ENCODE measurements around the gene VWDE. TPM values are rescaled to one million over a fixed set of nuclear protein-coding genes. Genes with fewer than 3 reads are reported as not detected.

Gene VWDE
- total and polyA plus RNA-seq, 10 of the 15 experiments (the other 5 are each of a cell fraction or from before 2014, with no cell fraction given): 0.74 to 2.1 (median 1.3) TPM

GRCh38 chr7:12303062-12303461, 100.6 kb downstream of the VWDE start:
- Histone ChIP-seq H3K4me1 (ENCODE audit: control insufficient read depth, insufficient read depth, low read length) (no peaks in the 10 kb centered on the region), H3K9ac (ENCODE audit: control insufficient read depth, insufficient read depth, low read length) (no peak overlapping the region), H4K20me1 (ENCODE audit: control insufficient read depth, insufficient read depth) (no peaks in the 10 kb centered on the region), H3K27ac (ENCODE audit: control insufficient read depth, insufficient read depth) (no peak overlapping the region), H2AFZ (ENCODE audit: control insufficient read depth, low read depth, low read length) (no peak overlapping the region), H3K79me2 (ENCODE audit: control insufficient read depth, insufficient read depth, low read length) (no peaks in the 10 kb centered on the region), H3K27me3 (replicated peaks in 1 of 2; ENCODE audit: control insufficient read depth in 2 of 2, insufficient read depth in 2 of 2, low read length in 1 of 2) (no peaks in the 10 kb centered on the region; a peak in 2 of 4 replicates), H3K4me3 (no peak overlapping the region), H3K4me2 (ENCODE audit: control insufficient read depth, insufficient read depth) (no peak overlapping the region), H3K36me3 (ENCODE audit: control insufficient read depth in 2 of 2, insufficient read depth in 2 of 2, low read length in 1 of 2) (no peaks in the 10 kb centered on the region), H3K9me3 (replicated peaks; ENCODE audit: control insufficient read depth, insufficient read depth, low read length) (no peaks in the 10 kb centered on the region)
- no TSS peak for BruUV-seq (replicated peaks)
- CTCF ChIA-PET: no interaction called here
- TF ChIP-seq BCLAF1 (IDR thresholded peaks at IDR 0.05): no peak
- in situ Hi-C loops (cut with MboI): no loop called here
- no peak for DNase-seq (ENCODE audit: low read depth, low spot score)
- no peak for FAIRE-seq
- intact Hi-C loops (cut with micrococcal nuclease; ENCODE audit: unreplicated experiment): no loop called here
- POLR2A ChIA-PET: no interaction called here
- WGBS (ENCODE audit: insufficient coverage, insufficient replicate concordance, low lambda C conversion rate, missing lambda C conversion rate): 0% methylated on average over 2 of the region's 2 CpGs
- ATAC-seq: no peak
- SMC1A ChIA-PET (ENCODE audit: uncharacterized antibody, unreplicated experiment): no interaction called here
- RAD21 ChIA-PET (ENCODE audit: unreplicated experiment): no interaction called here

GRCh38 chr7:12300415-12300814, 103.2 kb downstream of the VWDE start:
- H3K27ac ChIP-seq (ENCODE audit: control insufficient read depth, insufficient read depth): no peak overlapping the region
- H3K36me3 ChIP-seq (ENCODE audit: control insufficient read depth in 2 of 2, insufficient read depth in 2 of 2, low read length in 1 of 2): no peaks in the 10 kb centered on the region
- SMC1A ChIA-PET (ENCODE audit: uncharacterized antibody, unreplicated experiment): interaction anchor here (2.0 kb wide), 1 partner anchor 10 kb away, joined by 11 read pairs; no protein-coding TSS in a partner anchor
- in situ Hi-C loops (cut with MboI) (no loop called here), intact Hi-C loops (cut with micrococcal nuclease; ENCODE audit: unreplicated experiment) (no loop called here)
- no TSS peak for BruUV-seq (replicated peaks)
- no peak overlapping the region for H3K9ac ChIP-seq (ENCODE audit: control insufficient read depth, insufficient read depth, low read length)
- no peak for DNase-seq (ENCODE audit: low read depth, low spot score)
- no peaks in the 10 kb centered on the region for H3K79me2 ChIP-seq (ENCODE audit: control insufficient read depth, insufficient read depth, low read length)
- no peak for TF ChIP-seq ZSCAN29 (IDR thresholded peaks at IDR 0.05)
- no peak for TF ChIP-seq GABPA (IDR thresholded peaks at IDR 0.05; ENCODE audit: low read depth)
- TF ChIP-seq NRF1 (conservative IDR thresholded peaks at IDR 0.05; ENCODE audit: low read depth, low read length): no peak
- no peak for TF ChIP-seq ZBTB33 (IDR thresholded peaks at IDR 0.05)
- TF ChIP-seq ZBED1 (IDR thresholded peaks at IDR 0.05; ENCODE audit: borderline replicate concordance): no peak
- no peak for TF ChIP-seq ZNF622 (IDR thresholded peaks at IDR 0.05)
- no peak for TF ChIP-seq CREM (IDR thresholded peaks at IDR 0.05; ENCODE audit: low read depth)
- no peak for TF ChIP-seq KAT2A (conservative IDR thresholded peaks at IDR 0.05; ENCODE audit: control insufficient read depth, low read depth, low read length)
- no peak for TF ChIP-seq ASH2L (IDR thresholded peaks at IDR 0.05; ENCODE audit: borderline replicate concordance, low read depth)
- TF ChIP-seq STAT3 (IDR thresholded peaks at IDR 0.05; ENCODE audit: low read depth, low read length): no peak
- TF ChIP-seq POU2F2 (IDR thresholded peaks at IDR 0.05; ENCODE audit: borderline replicate concordance, low read depth, low read length): no peak
- TF ChIP-seq KLF5 (IDR thresholded peaks at IDR 0.05; ENCODE audit: partially characterized antibody): no peak
- TF ChIP-seq STAT1 (conservative IDR thresholded peaks at IDR 0.05): no peak
- no peak for TF ChIP-seq ZZZ3 (IDR thresholded peaks at IDR 0.05; ENCODE audit: control insufficient read depth, insufficient read length, low read depth)
- H4K20me1 ChIP-seq (ENCODE audit: control insufficient read depth, insufficient read depth): no peaks in the 10 kb centered on the region
- no peak overlapping the region for H3K4me3 ChIP-seq
- no peaks in the 10 kb centered on the region; a peak in 3 of 4 replicates for H3K27me3 ChIP-seq (replicated peaks in 1 of 2; ENCODE audit: control insufficient read depth in 2 of 2, insufficient read depth in 2 of 2, low read length in 1 of 2)
- POLR2A ChIA-PET: no interaction called here
- 71% methylated on average over 4 of the region's 4 CpGs for WGBS (ENCODE audit: insufficient coverage, insufficient replicate concordance, low lambda C conversion rate, missing lambda C conversion rate)
- CTCF ChIA-PET: no interaction called here
- no peak overlapping the region for H3K4me2 ChIP-seq (ENCODE audit: control insufficient read depth, insufficient read depth)
- H3K4me1 ChIP-seq (ENCODE audit: control insufficient read depth, insufficient read depth, low read length): no peaks in the 10 kb centered on the region
- H3K9me3 ChIP-seq (replicated peaks; ENCODE audit: control insufficient read depth, insufficient read depth, low read length): no peaks in the 10 kb centered on the region
- H2AFZ ChIP-seq (ENCODE audit: control insufficient read depth, low read depth, low read length): no peak overlapping the region
- ATAC-seq: no peak
- RAD21 ChIA-PET (ENCODE audit: unreplicated experiment): no interaction called here
- FAIRE-seq: no peak

All from GM12878 (cell line).